ENCODE results near the gene CPXM2. TPM values are rescaled to one million over a fixed set of nuclear protein-coding genes. Genes with fewer than 3 reads are reported as not detected.

CPXM2 gene
- total and polyA plus RNA-seq, 2 donors (not counting 1 experiment from before 2014, with no cell fraction given): 3.1 to 48.1 TPM

- no peak overlapping the region for H3K4me2 ChIP-seq (ENCODE audit: extremely low read depth, insufficient read depth, low read length)
- no peak overlapping the region for H3K27ac ChIP-seq (ENCODE audit: insufficient read depth, low read length)
- no peak for TF ChIP-seq EZH2 (IDR thresholded peaks at IDR 0.05; ENCODE audit: low read length, missing control alignments)
- TF ChIP-seq CTCF (conservative IDR thresholded peaks at IDR 0.05 in 1 of 2, IDR thresholded peaks at IDR 0.05 in 1 of 2; ENCODE audit: low read depth in 1 of 2, low read length in 2 of 2): no peak
- no peaks in the 10 kb centered on the region for H3K27me3 ChIP-seq (ENCODE audit: control insufficient read depth, insufficient read depth, low read length)
- H3K36me3 ChIP-seq (ENCODE audit: control insufficient read depth, insufficient read depth, low read length): no peaks in the 10 kb centered on the region
- no peak overlapping the region for H3K9ac ChIP-seq (ENCODE audit: insufficient read depth, low read length)
- H3K79me2 ChIP-seq (ENCODE audit: control insufficient read depth, insufficient read depth, low read length): no peaks in the 10 kb centered on the region
- no peaks in the 10 kb centered on the region for H4K20me1 ChIP-seq (ENCODE audit: control insufficient read depth, extremely low read depth, insufficient read depth, low read length)
- no peaks in the 10 kb centered on the region for H3K4me1 ChIP-seq (ENCODE audit: control insufficient read depth, extremely low read depth, insufficient read depth, low read length)
- H2AFZ ChIP-seq (ENCODE audit: low read length): no peak overlapping the region
- H3K4me3 ChIP-seq (replicated peaks in 1 of 4; ENCODE audit: control extremely low read depth in 1 of 4, insufficient read depth in 1 of 4, low read depth in 3 of 4, low read length in 4 of 4): no peak overlapping the region
- DNase-seq (ENCODE audit: low read depth in 2 of 2): no peak
- H3K9me3 ChIP-seq (ENCODE audit: control insufficient read depth, insufficient read depth, low read depth, low read length): no peaks in the 10 kb centered on the region
These were observed 112.7 kb downstream of the CPXM2 start for GRCh38 chr10:123778719-123779517.

- Histone ChIP-seq H3K4me3 (replicated peaks in 1 of 4; ENCODE audit: control extremely low read depth in 1 of 4, insufficient read depth in 1 of 4, low read depth in 3 of 4, low read length in 4 of 4) (no peak overlapping the region), H3K27me3 (ENCODE audit: control insufficient read depth, insufficient read depth, low read length) (no peaks in the 10 kb centered on the region), H3K27ac (ENCODE audit: insufficient read depth, low read length) (no peak overlapping the region), H2AFZ (ENCODE audit: low read length) (no peak overlapping the region), H3K9me3 (ENCODE audit: control insufficient read depth, insufficient read depth, low read depth, low read length) (no peaks in the 10 kb centered on the region), H4K20me1 (ENCODE audit: control insufficient read depth, extremely low read depth, insufficient read depth, low read length) (no peaks in the 10 kb centered on the region), H3K79me2 (ENCODE audit: control insufficient read depth, insufficient read depth, low read length) (no peaks in the 10 kb centered on the region), H3K4me1 (ENCODE audit: control insufficient read depth, extremely low read depth, insufficient read depth, low read length) (no peaks in the 10 kb centered on the region), H3K4me2 (ENCODE audit: extremely low read depth, insufficient read depth, low read length) (no peak overlapping the region), H3K36me3 (ENCODE audit: control insufficient read depth, insufficient read depth, low read length) (no peaks in the 10 kb centered on the region), H3K9ac (ENCODE audit: insufficient read depth, low read length) (no peak overlapping the region)
- no peak for DNase-seq (ENCODE audit: low read depth in 2 of 2)
- TF ChIP-seq CTCF (conservative IDR thresholded peaks at IDR 0.05 in 1 of 2, IDR thresholded peaks at IDR 0.05 in 1 of 2; ENCODE audit: low read depth in 1 of 2, low read length in 2 of 2): no peak
These were observed 113.7 kb downstream of the CPXM2 start for GRCh38 chr10:123777881-123778280.

- TF ChIP-seq EZH2 (IDR thresholded peaks at IDR 0.05; ENCODE audit: low read length, missing control alignments) (no peak), CTCF (conservative IDR thresholded peaks at IDR 0.05 in 1 of 2, IDR thresholded peaks at IDR 0.05 in 1 of 2; ENCODE audit: low read depth in 1 of 2, low read length in 2 of 2) (no peak)
- Histone ChIP-seq H3K4me3 (replicated peaks in 1 of 4; ENCODE audit: control extremely low read depth in 1 of 4, insufficient read depth in 1 of 4, low read depth in 3 of 4, low read length in 4 of 4) (no peak overlapping the region), H3K4me1 (ENCODE audit: control insufficient read depth, extremely low read depth, insufficient read depth, low read length) (no peaks in the 10 kb centered on the region), H3K36me3 (ENCODE audit: control insufficient read depth, insufficient read depth, low read length) (no peaks in the 10 kb centered on the region), H3K79me2 (ENCODE audit: control insufficient read depth, insufficient read depth, low read length) (no peaks in the 10 kb centered on the region), H2AFZ (ENCODE audit: low read length) (no peak overlapping the region), H3K27me3 (ENCODE audit: control insufficient read depth, insufficient read depth, low read length) (no peaks in the 10 kb centered on the region), H3K9ac (ENCODE audit: insufficient read depth, low read length) (no peak overlapping the region), H3K4me2 (ENCODE audit: extremely low read depth, insufficient read depth, low read length) (no peak overlapping the region), H3K9me3 (ENCODE audit: control insufficient read depth, insufficient read depth, low read depth, low read length) (no peaks in the 10 kb centered on the region), H3K27ac (ENCODE audit: insufficient read depth, low read length) (no peak overlapping the region), H4K20me1 (ENCODE audit: control insufficient read depth, extremely low read depth, insufficient read depth, low read length) (no peaks in the 10 kb centered on the region)
- no peak for DNase-seq (ENCODE audit: low read depth in 2 of 2)
These were observed 117.4 kb downstream of the CPXM2 start for GRCh38 chr10:123774132-123774742.
